GM10248 (cell line): ENCODE measurements around the gene CFDP1.

ENCODE experiments used
- CTCF ChIA-PET: fragments of 300-600 bp; sonication (Branson Sonifier 250); formaldehyde crosslinking; extraction: SDS; loops from one replicate; lab custom pipeline; 2021; ENCODE audit warnings: antibody characterized with exemption; lab: Yijun Ruan, JAX
- POLR2A ChIA-PET: fragments of 350-650 bp; sonication (Branson Sonifier 250); formaldehyde crosslinking; extraction: SDS; loops from one replicate; lab custom pipeline; 2020; ENCODE audit warnings: antibody characterized with exemption; lab: Yijun Ruan, JAX
- DNase-seq: peaks from one replicate; pipeline ENCODE4 v3.0.0; 2012; ENCODE audit errors: extremely low spot score
- CTCF ChIP-seq: IDR thresholded peaks from 2 replicates; pipeline ENCODE4 v1.5.1; 2012; ENCODE audit warnings: mild to moderate bottlenecking, low read depth; ENCODE audit errors: extremely low read depth, missing control alignments, control extremely low read depth

The CFDP1 gene

GRCh38 chr16:75322740-75323139 lies 110.6 kb downstream of the CFDP1 start:
- no peak for TF ChIP-seq CTCF
- ChIA-PET POLR2A (no interaction called here), CTCF (no interaction called here)
- no peak for DNase-seq

GRCh38 chr16:75320435-75320834 lies 112.9 kb downstream of the CFDP1 start:
- TF ChIP-seq CTCF: no peak
- DNase-seq: peak; percentile 50
- ChIA-PET CTCF (interaction anchor here (0.8 to 1.8 kb wide), 9 partner anchors 9 to 87 kb away, joined by 3 to 9 read pairs (median 3); no protein-coding TSS in a partner anchor), POLR2A (no interaction called here)

- ChIA-PET POLR2A (no interaction called here), CTCF (interaction anchor here (1.1 to 2.2 kb wide), 3 partner anchors 9 to 86 kb away, joined by 4 to 11 read pairs (median 4); no protein-coding TSS in a partner anchor)
- peak; percentile 65 for DNase-seq
- no peak for TF ChIP-seq CTCF
Observed at GRCh38 chr16:75319513-75320411, 113.5 kb downstream of the CFDP1 start.

GRCh38 chr16:75318737-75319136 lies 114.6 kb downstream of the CFDP1 start:
- TF ChIP-seq CTCF: no peak
- ChIA-PET CTCF (interaction anchor here (1.1 to 2.2 kb wide), 2 partner anchors 8 to 85 kb away, joined by 4 to 11 read pairs; no protein-coding TSS in a partner anchor), POLR2A (no interaction called here)
- no peak for DNase-seq

- ChIA-PET POLR2A (no interaction called here), CTCF (no interaction called here)
- TF ChIP-seq CTCF: no peak
- no peak for DNase-seq
Observed at GRCh38 chr16:75317532-75317931, 115.8 kb downstream of the CFDP1 start.

- no peak for TF ChIP-seq CTCF
- peak; percentile 47 for DNase-seq
- POLR2A ChIA-PET: no interaction called here
- CTCF ChIA-PET: interaction anchor here (1.3 kb wide), 1 partner anchor 83 kb away, joined by 3 read pairs; no protein-coding TSS in a partner anchor
Observed at GRCh38 chr16:75317101-75317522, 116.2 kb downstream of the CFDP1 start.
